Kidney (tissue), 14 donors: ENCODE results near the gene PEAR1. TPM values are rescaled to one million over a fixed set of nuclear protein-coding genes. Genes with fewer than 3 reads are reported as not detected.
A peak's percentile ranks its signal among the peaks of the same experiment; 100 is the strongest.

ENCODE experiments used
- DNase-seq, 5 donors: peaks; one replicate each; pipeline ENCODE4 v3.0.0-alpha.2; 2013 to 2020
- FAIRE-seq: peaks from 2 replicates; lab custom pipeline; 2012; peaks lifted over from hg19 to GRCh38; lab: Jason Lieb, UNC
- H3K27ac ChIP-seq, 2 donors: one replicate each; pipeline ENCODE4 v1.7.0; 2013; ENCODE audit warnings: low read depth in 2 of 2, low read length in 2 of 2, inconsistent platforms in 1 of 2
- H3K27me3 ChIP-seq: one replicate; pipeline ENCODE4 v1.7.1; 2013; ENCODE audit warnings: low read length, inconsistent platforms; ENCODE audit not compliant: control insufficient read depth, insufficient read depth
- H3K36me3 ChIP-seq, 3 donors: one replicate each; pipeline versions ENCODE4 v1.7.0 to v1.7.1; 2013; ENCODE audit warnings: low read length in 3 of 3, control low read depth in 1 of 3, inconsistent platforms in 1 of 3; ENCODE audit not compliant: insufficient read depth in 3 of 3, control insufficient read depth in 2 of 3
- H3K4me1 ChIP-seq, 3 donors: one replicate each; pipeline versions ENCODE4 v1.7.0 to v1.7.1; 2013; ENCODE audit warnings: low read length in 3 of 3, inconsistent platforms in 1 of 3, low read depth in 1 of 3; ENCODE audit not compliant: control insufficient read depth in 2 of 3, insufficient read depth in 2 of 3
- H3K4me3 ChIP-seq, 3 donors: one replicate each; pipeline versions ENCODE4 v1.7.0 to v1.8.1; 2013; ENCODE audit warnings: low read length in 3 of 3, control low read depth in 1 of 3, inconsistent platforms in 1 of 3
- H3K9ac ChIP-seq, 3 donors: one replicate each; pipeline versions ENCODE4 v1.7.0 to v1.7.1; 2013; ENCODE audit warnings: low read length in 3 of 3, control low read depth in 1 of 3, inconsistent platforms in 1 of 3
- H3K9me3 ChIP-seq, 3 donors: one replicate each; pipeline versions ENCODE4 v1.7.0 to v1.7.1; 2013; ENCODE audit warnings: low read length in 3 of 3, control low read depth in 1 of 3, inconsistent platforms in 1 of 3; ENCODE audit not compliant: control insufficient read depth in 2 of 3, insufficient read depth in 1 of 3
- CTCF ChIP-seq: IDR thresholded peaks from 3 replicates; pipeline ENCODE4 v1.5.1; 2012; ENCODE audit warnings: mild to moderate bottlenecking, moderate library complexity, borderline replicate concordance; ENCODE audit not compliant: insufficient read depth; ENCODE audit errors: extremely low read depth
- intact Hi-C: fragments of 100-400 bp; cut with DNase I; formaldehyde crosslinking; loops from one replicate; pipeline ENCODE4 v1.11.1; 2022
- polyA plus RNA-seq: library from polyadenylated mRNA; stranded (reverse); fragments of 350-450 nt; fragmentation: Illumina TruSeq; extraction: RNeasy Lipid Tissue Mini Kit (QIAGEN cat#74804); gene quantifications from one replicate; pipeline ENCODE4 v1.2.3, GENCODE V29; 2014; ENCODE audit warnings: low read depth, low replicate concordance; ENCODE audit not compliant: insufficient read depth
- total RNA-seq: library from RNA; stranded (reverse); fragmentation: NEBNext Ultra II Directional; extraction: Animal tissue kit (Norgen Biotek cat#: 25700); gene quantifications from one replicate; pipeline ENCODE4 v1.2.1, GENCODE V29; 2021
- donor health status: control.
- donor health status: control.
- donor health status: control.
- donor health status: control.
- donor health status: control.
- donor health status: DM: yes; HTN: yes; CAD: no.
- donor health status: Normal renal cell carcinoma (clear cell type).

The PEAR1 gene
- total and polyA plus RNA-seq, 2 donors from 2014 or later = 4.5 to 17.2 TPM

GRCh38 chr1:156846643-156847042 is 46.9 kb upstream of the PEAR1 start:
- Histone ChIP-seq H3K4me1 (peaks cover 0 to 5% (median 0%) of the 10 kb centered on the region in 3 donors), H3K27me3 (peaks cover 20% of the 10 kb centered on the region), H3K4me3 (no peak overlapping the region), H3K36me3 (no peaks in the 10 kb centered on the region), H3K9me3 (no peaks in the 10 kb centered on the region), H3K9ac (no peak overlapping the region), H3K27ac (no peak overlapping the region)
- no peak for FAIRE-seq
- no peak for TF ChIP-seq CTCF
- peak in 1 of 5 donors; percentile 41 for DNase-seq
- intact Hi-C loops = no loop called here

DNA sequence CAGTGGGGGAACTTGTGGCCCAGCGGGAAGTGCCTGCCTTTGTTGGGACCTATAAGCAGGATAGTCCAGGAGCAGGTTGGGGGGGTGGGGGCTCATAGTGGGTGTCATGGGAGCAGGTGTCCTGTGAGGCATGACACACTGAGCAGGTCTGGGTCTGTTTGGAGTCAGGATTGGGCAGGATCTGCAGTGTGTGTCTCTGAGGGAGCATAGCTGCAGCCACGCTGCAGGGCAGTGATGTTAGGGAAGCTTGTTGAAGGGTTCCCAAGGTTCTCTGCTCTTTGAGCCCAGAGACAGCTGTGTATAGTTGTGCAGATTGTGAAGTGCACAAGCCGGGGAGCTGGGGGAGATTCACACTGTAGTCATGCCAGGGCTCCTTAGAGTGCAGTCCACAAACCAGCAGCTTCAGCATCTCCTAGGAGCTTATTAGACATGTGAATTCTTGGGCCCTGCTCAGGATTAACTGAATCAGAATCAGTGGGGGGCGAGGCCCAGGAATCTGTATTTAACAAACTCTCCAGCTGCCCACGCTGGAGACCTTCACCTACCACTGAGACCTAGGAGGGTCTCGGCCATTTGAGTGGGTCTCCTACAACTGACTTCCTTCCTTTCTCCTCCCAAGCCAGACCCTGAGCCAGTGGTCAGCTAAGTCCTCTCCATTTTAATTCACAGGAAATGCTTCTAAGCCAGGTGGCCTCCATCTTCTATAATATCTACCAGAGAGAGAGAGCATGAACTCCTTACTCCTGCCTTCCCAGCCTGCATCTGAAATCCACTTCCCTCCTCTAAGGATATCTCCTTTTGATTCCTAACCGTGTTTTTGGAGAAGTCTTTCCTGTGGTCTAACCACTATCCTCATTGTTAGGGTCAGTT is 45.7 kb upstream of the PEAR1 start:
- H3K4me1 ChIP-seq = peaks cover 0 to 7% (median 0%) of the 10 kb centered on the region in 3 donors
- FAIRE-seq (no peak), DNase-seq (peak in 1 of 5 donors; percentile 48)
- peaks cover 20% of the 10 kb centered on the region for H3K27me3 ChIP-seq
- TF ChIP-seq CTCF = no peak
- intact Hi-C loops = no loop called here
- H3K4me3 ChIP-seq = no peak overlapping the region
- no peaks in the 10 kb centered on the region for H3K36me3 ChIP-seq
- no peaks in the 10 kb centered on the region for H3K9me3 ChIP-seq
- H3K9ac ChIP-seq = no peak overlapping the region
- no peak overlapping the region for H3K27ac ChIP-seq

- H3K36me3 ChIP-seq = no peaks in the 10 kb centered on the region
- no peak overlapping the region for H3K9ac ChIP-seq
- H3K4me1 ChIP-seq = peaks cover 0 to 7% (median 0%) of the 10 kb centered on the region in 3 donors
- intact Hi-C loops = no loop called here
- peaks cover 17% of the 10 kb centered on the region for H3K27me3 ChIP-seq
- no peak overlapping the region for H3K27ac ChIP-seq
- no peak for TF ChIP-seq CTCF
- FAIRE-seq (no peak), DNase-seq (peak in 4 of 5 donors; percentile 69 to 82 (median 72))
- no peak overlapping the region for H3K4me3 ChIP-seq
- no peaks in the 10 kb centered on the region for H3K9me3 ChIP-seq
Observed at GRCh38 chr1:156848461-156849150, 44.9 kb upstream of the PEAR1 start.
